HG03521 (cell line): ENCODE measurements around the gene SDK2.
"Not testable (repeated sequence)": the region's sequence is repeated elsewhere in the genome, so short reads cannot be mapped to it uniquely, and the experiment has no call there.

ENCODE experiments used
- ATAC-seq: cut with Tn5 transposase; IDR thresholded peaks from one replicate; pipeline ENCODE4 v1.9.1; 2021; ENCODE audit warnings: mild to moderate bottlenecking, moderate library complexity; ENCODE audit not compliant: unreplicated experiment

SDK2 gene

DNA sequence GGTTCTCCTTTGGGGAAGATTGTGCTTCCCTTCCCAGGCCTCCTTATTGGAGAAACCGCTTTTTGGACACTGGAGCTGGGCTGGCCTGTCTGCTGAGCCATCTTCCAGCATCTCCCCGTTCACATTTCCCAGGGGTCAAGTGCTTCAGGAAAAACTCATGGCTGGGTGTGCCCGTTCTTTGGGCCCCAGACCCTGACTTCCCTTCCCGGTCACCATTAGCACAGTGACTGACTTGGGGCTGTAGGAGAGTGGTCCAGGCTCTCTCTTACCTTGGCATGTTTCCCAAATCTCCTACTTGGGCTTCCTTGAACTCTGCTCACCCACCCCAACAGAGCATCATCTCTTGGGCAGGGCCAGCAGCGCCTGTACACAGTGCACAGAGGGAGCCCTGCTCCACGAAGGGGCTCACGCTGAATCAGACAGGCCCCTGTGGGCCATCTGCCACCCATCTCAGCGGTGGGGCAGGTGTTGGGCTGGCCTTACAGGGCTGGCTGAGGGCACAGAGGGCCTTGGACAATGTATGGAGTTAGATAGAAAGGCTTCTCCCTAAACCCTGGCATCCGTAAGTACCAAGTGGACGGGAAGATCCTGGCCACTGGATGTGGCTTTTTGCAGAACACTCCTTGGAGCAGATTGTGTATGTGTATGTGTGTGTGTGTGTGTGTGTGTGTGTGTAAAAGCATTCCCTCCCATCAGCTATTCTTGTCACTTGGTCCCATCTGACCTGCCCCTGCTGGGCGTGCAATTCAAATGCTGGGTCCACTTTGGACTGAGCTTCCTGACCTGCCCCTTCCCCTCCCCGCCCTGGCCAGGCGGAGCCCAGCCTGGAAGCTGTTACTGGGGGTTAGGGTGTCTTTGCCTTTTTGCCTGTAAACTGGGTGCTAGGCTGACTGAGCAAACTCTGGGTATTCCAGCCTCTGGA, 307.6 kb downstream of the SDK2 start:
- no peak for ATAC-seq

GRCh38 chr17:73335591-73336407, 308.4 kb downstream of the SDK2 start:
- no peak for ATAC-seq

- no peak for ATAC-seq
Observed at GRCh38 chr17:73334771-73335513, 309.3 kb downstream of the SDK2 start.

GRCh38 chr17:73333445-73333844, 310.8 kb downstream of the SDK2 start:
- not testable (repeated sequence) for ATAC-seq

DNA sequence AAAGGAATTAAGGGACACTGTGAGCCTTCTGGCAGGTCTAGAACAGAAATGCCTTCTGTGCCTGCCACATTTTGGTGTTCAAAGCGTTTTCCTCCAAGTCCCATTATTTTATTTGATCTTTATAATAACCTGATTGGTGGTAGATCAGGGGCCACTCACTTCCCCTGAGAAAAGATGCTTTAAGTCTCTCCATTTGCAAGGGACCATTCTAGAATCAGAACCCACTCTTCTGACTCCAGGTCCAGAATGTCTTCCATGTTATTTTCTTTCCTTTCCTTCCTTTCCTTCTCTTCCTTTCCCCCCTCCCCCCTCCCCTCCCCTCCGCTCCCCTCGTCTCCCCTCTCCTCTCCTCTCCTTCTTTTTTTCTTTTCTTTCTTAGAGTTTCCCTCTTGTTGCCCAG, 313.2 kb downstream of the SDK2 start:
- ATAC-seq: no peak

DNA sequence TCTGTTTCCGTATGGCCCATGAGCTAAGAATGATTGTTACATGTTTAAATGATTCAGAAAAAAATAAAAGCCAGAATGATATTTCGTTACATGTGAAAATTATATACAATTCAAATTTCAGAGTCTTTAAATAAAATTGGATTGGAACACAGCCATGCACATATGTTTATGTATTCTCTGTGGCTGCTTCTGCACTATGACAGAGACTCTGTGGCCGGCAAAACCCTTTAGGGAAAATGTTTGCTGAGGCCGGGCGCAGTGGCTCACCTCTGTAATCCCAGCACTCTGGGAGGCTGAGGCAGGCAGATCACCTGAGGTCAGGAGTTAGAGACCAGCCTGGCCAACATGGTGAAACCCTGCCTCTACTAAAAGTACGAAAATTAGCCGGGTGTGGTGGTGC, 316.6 kb downstream of the SDK2 start:
- ATAC-seq: no peak

- no peak for ATAC-seq
Observed at GRCh38 chr17:73325527-73325842, 318.8 kb downstream of the SDK2 start.

DNA sequence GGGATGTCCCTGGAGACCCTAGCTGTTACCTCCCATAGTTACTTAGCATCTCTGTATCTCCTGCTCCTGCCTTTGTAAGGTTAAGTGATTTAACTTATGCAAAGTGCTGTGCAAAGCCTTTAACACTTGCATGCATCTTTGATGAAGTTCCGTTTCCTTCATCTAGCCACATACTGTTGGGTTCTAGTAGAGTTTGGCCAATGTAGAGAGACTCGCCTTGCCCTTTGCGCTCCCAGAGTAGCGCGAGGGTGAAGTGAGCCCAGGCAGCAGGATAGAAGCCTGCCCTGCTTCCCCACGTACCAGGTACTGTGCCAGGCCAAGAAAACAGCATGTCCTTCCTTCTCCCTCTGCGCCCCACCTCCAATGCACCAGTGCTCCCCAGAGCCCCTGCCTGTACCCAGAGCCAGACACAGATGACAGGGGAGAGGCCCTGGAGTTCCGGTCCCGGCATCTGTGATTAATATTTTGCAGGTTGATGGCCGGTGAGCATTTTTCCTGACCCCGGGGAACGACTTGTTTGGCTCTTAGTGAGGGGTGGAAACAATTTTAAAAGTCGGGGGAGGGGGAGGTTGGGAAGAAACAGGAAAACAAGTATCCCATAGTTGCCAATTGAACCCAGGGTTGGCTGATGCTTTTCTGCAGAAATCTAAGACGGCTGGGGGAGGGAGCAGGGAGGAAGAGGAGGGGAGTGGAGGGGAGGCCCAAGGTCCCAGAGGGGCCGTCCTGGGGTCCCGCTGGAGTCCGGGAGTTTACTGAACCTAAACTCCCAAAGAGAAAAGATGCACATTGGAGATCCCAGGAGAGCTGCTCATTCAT, 319.3 kb downstream of the SDK2 start:
- no peak for ATAC-seq

- no peak for ATAC-seq
Observed at GRCh38 chr17:73324160-73324475, 320.1 kb downstream of the SDK2 start.

GRCh38 chr17:73323409-73324159, 320.7 kb downstream of the SDK2 start:
- no peak for ATAC-seq

- no peak for ATAC-seq
Observed at GRCh38 chr17:73320601-73321264, 323.5 kb downstream of the SDK2 start.

GRCh38 chr17:73319766-73320165, 324.5 kb downstream of the SDK2 start:
- ATAC-seq: no peak

DNA sequence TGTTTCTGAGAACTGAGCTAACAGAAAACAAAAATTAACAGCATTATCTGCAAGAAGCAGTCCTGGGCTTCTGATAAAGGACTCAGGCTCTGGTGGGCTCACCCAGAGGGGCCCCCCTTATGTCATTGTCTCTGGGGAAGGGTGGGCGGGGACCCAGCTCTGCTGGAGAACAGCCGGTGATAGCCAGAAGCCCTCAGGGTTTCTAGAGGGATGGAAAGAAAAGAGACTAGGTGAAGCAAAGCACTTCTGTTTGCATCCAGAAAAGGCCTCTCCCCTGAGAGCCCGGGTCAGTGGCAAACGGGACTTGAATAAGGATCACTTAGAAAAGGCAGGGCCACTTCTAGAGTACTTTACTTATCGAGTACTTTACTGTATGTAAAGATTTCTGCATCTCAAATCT, 325.4 kb downstream of the SDK2 start:
- no peak for ATAC-seq

- ATAC-seq: no peak
Observed at GRCh38 chr17:73318427-73318813, 325.8 kb downstream of the SDK2 start.

- ATAC-seq: no peak
Observed at GRCh38 chr17:73317513-73318426, 326.5 kb downstream of the SDK2 start.

DNA sequence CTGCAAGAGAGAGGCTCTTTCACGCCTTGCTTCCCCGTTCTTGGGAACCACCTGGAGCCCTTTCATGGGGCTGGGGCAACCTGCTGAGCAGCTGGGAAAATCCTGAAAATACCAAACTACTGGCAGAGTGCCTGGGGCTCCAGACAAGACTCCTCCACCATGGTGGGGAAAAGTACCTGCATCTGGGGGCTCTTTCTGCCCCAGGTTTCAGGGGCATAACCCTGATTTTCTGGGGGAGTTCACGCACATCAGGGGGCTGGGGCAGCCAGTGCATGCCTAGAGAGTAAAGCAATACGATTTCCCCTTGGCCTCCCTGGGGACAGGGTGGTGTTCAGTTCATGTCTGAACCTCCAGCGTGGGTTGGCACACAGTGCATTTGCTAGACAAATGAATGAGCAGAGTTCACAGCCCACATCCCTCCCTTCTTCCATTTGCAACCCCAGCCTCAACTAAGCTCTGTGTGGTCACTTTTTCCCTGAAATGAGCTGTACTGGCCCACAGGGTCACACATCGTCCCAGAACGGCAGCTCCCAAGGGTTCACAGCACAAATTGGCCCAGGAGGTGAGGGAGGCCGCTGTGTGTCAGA, 327.2 kb downstream of the SDK2 start:
- ATAC-seq: no peak

- ATAC-seq: no peak
Observed at GRCh38 chr17:73315471-73315870, 328.8 kb downstream of the SDK2 start.

GRCh38 chr17:73313526-73314127, 330.6 kb downstream of the SDK2 start:
- ATAC-seq: no peak
